GM10248 (cell line): Measurements from ENCODE around the gene RUNX1.
A peak's percentile ranks its signal among the peaks of the same experiment; 100 is the strongest.

ENCODE experiments used
- CTCF ChIA-PET: fragments of 300-600 bp; sonication (Branson Sonifier 250); formaldehyde crosslinking; extraction: SDS; loops from one replicate; lab custom pipeline; 2021; ENCODE audit warnings: antibody characterized with exemption; lab: Yijun Ruan, JAX
- POLR2A ChIA-PET: fragments of 350-650 bp; sonication (Branson Sonifier 250); formaldehyde crosslinking; extraction: SDS; loops from one replicate; lab custom pipeline; 2020; ENCODE audit warnings: antibody characterized with exemption; lab: Yijun Ruan, JAX
- DNase-seq: peaks from one replicate; pipeline ENCODE4 v3.0.0; 2012; ENCODE audit errors: extremely low spot score
- TF ChIP-seq, protein P1 (sequence below): IDR thresholded peaks from 2 replicates; pipeline ENCODE4 v1.5.1; 2012; ENCODE audit warnings: mild to moderate bottlenecking, low read depth; ENCODE audit errors: extremely low read depth, missing control alignments, control extremely low read depth

RUNX1 gene

GRCh38 chr21:34942911-34943310 is 106.2 kb downstream of the RUNX1 start:
- peak; percentile 15 for DNase-seq
- ChIA-PET POLR2A (no interaction called here), CTCF (interaction anchor here (0.9 to 1.3 kb wide), 3 partner anchors 10 to 19 kb away, joined by 3 to 4 read pairs (median 3); no protein-coding TSS in a partner anchor)
- TF ChIP-seq, protein P1, sequence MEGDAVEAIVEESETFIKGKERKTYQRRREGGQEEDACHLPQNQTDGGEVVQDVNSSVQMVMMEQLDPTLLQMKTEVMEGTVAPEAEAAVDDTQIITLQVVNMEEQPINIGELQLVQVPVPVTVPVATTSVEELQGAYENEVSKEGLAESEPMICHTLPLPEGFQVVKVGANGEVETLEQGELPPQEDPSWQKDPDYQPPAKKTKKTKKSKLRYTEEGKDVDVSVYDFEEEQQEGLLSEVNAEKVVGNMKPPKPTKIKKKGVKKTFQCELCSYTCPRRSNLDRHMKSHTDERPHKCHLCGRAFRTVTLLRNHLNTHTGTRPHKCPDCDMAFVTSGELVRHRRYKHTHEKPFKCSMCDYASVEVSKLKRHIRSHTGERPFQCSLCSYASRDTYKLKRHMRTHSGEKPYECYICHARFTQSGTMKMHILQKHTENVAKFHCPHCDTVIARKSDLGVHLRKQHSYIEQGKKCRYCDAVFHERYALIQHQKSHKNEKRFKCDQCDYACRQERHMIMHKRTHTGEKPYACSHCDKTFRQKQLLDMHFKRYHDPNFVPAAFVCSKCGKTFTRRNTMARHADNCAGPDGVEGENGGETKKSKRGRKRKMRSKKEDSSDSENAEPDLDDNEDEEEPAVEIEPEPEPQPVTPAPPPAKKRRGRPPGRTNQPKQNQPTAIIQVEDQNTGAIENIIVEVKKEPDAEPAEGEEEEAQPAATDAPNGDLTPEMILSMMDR: no peak

DNA sequence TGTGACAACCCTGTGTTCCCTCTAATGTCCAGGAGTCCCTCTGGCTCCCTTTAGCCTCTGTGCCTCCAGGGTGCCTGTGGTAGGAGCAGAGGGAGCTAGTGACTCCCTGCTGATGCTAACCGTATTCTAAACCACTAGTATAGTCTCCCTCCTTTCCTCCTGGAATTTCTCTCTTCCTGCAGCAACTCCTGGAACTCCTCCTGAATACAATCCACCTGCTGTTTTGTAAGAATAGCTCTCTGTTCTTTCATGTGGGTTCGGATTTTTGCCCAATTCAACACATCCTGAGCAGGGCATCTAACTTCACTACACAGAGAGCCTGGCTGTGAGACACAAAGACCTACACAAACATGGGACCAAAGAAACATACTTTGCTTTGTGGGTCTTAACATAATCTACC is 107.9 kb downstream of the RUNX1 start:
- DNase-seq: no peak
- POLR2A ChIA-PET: no interaction called here
- TF ChIP-seq, protein P1: no peak
- CTCF ChIA-PET: interaction anchor here (0.9 to 1.7 kb wide), 3 partner anchors 9 to 13 kb away, joined by 3 to 4 read pairs (median 3); no protein-coding TSS in a partner anchor

GRCh38 chr21:34939673-34940331 is 109.3 kb downstream of the RUNX1 start:
- ChIA-PET CTCF (no interaction called here), POLR2A (no interaction called here)
- no peak for DNase-seq
- TF ChIP-seq, protein P1: no peak

DNA sequence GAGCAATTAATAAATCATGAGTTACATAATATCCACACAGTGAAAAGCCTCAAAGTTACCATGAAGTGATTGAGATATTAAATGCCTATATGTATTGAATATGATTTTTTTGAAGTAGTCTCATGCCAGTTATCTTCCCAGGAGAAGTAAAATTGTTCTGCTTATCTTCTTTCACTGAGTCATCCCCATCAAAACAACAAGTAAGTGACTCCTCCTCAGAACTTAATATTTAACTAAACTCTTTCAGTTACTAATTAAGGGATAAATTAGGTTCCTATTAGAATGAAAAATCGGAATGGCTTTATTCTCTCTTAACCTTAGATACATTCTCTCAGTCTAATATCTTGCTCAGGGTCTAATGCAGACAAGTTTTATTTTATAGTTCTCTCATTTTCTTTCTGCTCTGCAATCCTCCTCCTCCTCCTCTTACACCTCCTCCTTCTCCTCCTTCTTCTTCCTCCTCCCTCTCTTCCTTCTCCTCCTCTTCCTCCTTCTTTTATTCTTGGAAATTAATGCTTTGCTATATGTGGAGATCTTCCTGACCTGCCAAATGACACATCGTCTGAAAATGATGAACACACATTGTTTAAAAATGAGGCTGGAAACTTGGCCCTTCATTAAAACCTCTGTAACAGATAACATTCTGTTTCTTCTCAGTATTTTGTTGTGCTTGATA is 110.9 kb downstream of the RUNX1 start:
- ChIA-PET POLR2A (no interaction called here), CTCF (no interaction called here)
- no peak for DNase-seq
- TF ChIP-seq, protein P1: no peak

- TF ChIP-seq, protein P1: no peak
- CTCF ChIA-PET: interaction anchor here (1.6 kb wide), 1 partner anchor 9 kb away, joined by 5 read pairs; no protein-coding TSS in a partner anchor
- POLR2A ChIA-PET: no interaction called here
- DNase-seq: no peak
Measured at GRCh38 chr21:34936883-34937563, 112.1 kb downstream of the RUNX1 start.

- TF ChIP-seq, protein P1: no peak
- CTCF ChIA-PET: interaction anchor here (1.6 to 1.7 kb wide), 2 partner anchors 10 to 40 kb away, joined by 5 to 7 read pairs; no protein-coding TSS in a partner anchor
- no peak for DNase-seq
- POLR2A ChIA-PET: no interaction called here
Measured at GRCh38 chr21:34936371-34936789, 112.7 kb downstream of the RUNX1 start.
